Small intestine (tissue), 7 donors: ENCODE data around the gene RPL36. TPM values are rescaled to one million over a fixed set of nuclear protein-coding genes. Genes with fewer than 3 reads are reported as not detected.
A peak's percentile ranks its signal among the peaks of the same experiment; 100 is the strongest.

ENCODE experiments used
- DNase-seq, 2 donors: peaks; one replicate each; pipeline versions ENCODE4 v3.0.0 to v3.0.0-alpha.2; 2013
- FAIRE-seq: peaks from 2 replicates; lab custom pipeline; 2012; peaks lifted over from hg19 to GRCh38; lab: Jason Lieb, UNC
- H3K27ac ChIP-seq, 3 donors: one replicate each; pipeline ENCODE4 v1.5.1; 2013; ENCODE audit warnings: low read length in 2 of 3, mild to moderate bottlenecking in 2 of 3, control low read depth in 1 of 3, inconsistent platforms in 1 of 3, low read depth in 1 of 3, moderate library complexity in 1 of 3
- H3K27me3 ChIP-seq, 3 donors: one replicate each; pipeline ENCODE4 v1.6.1; 2013; ENCODE audit warnings: low read length in 3 of 3, inconsistent platforms in 1 of 3; ENCODE audit not compliant: control insufficient read depth in 3 of 3, insufficient read depth in 3 of 3
- H3K36me3 ChIP-seq, 3 donors: one replicate each; pipeline ENCODE4 v1.6.1; 2013; ENCODE audit warnings: low read length in 3 of 3, inconsistent platforms in 1 of 3, low read depth in 1 of 3, mild to moderate bottlenecking in 1 of 3, moderate library complexity in 1 of 3; ENCODE audit not compliant: control insufficient read depth in 3 of 3, insufficient read depth in 2 of 3
- H3K4me1 ChIP-seq, 3 donors: one replicate each; pipeline ENCODE4 v1.6.1; 2013; ENCODE audit warnings: low read length in 2 of 3, inconsistent platforms in 1 of 3, low read depth in 1 of 3, mild to moderate bottlenecking in 1 of 3, moderate library complexity in 1 of 3; ENCODE audit not compliant: control insufficient read depth in 3 of 3, insufficient read depth in 2 of 3
- H3K4me3 ChIP-seq, 3 donors: one replicate each; pipeline ENCODE4 v1.5.1; 2013; ENCODE audit warnings: low read length in 3 of 3, control low read depth in 1 of 3, inconsistent platforms in 1 of 3, low read depth in 1 of 3, mild to moderate bottlenecking in 1 of 3, moderate library complexity in 1 of 3
- H3K9me3 ChIP-seq, 2 donors: one replicate each; pipeline ENCODE4 v1.6.1; 2013; ENCODE audit warnings: low read depth in 1 of 2, low read length in 1 of 2; ENCODE audit not compliant: control insufficient read depth in 2 of 2, insufficient read depth in 1 of 2
- WGBS, 3 donors: extraction: QIAGEN DNeasy Blood & Tissue Kit; methylation state at CpG; one replicate each; pipeline ENCODE4 v1.1.7; 2013; 5-methylcytosine and 5-hydroxymethylcytosine counted together
- polyA plus RNA-seq, 4 donors: library from polyadenylated mRNA; stranded (reverse) in 3 of 4; unstranded in 1 of 4; fragments of 200-250 nt in 3 of 4; fragments of 120-200 nt in 1 of 4; gene quantifications; one replicate each; pipeline versions ENCODE4 v1.2.1 to v1.2.3, GENCODE V29; 2013
- donor health status: healthy with polysubstance abuse.
- donor health status: control.
- donor health status: control.
- donor health status: Bipolar disorder and iron deficiency.
- donor health status: healthy.

RPL36 gene
- polyA plus RNA-seq, 4 donors, result 945 to 1,946 (median 1,407) TPM

GRCh38 chr19:5646703-5647102 lies 43.4 kb upstream of the RPL36 start:
- Histone ChIP-seq H3K36me3 (peaks cover 23 to 61% (median 37%) of the 10 kb centered on the region in 3 donors), H3K27ac (no peak overlapping the region), H3K4me3 (no peak overlapping the region), H3K4me1 (no peaks in the 10 kb centered on the region), H3K9me3 (no peaks in the 10 kb centered on the region), H3K27me3 (no peaks in the 10 kb centered on the region)
- no peak for DNase-seq
- no peak for FAIRE-seq
- 85 to 92% (median 88%) methylated on average over 4 of the region's 4 CpGs for WGBS, 3 donors

- no peaks in the 10 kb centered on the region for H3K4me1 ChIP-seq
- H3K36me3 ChIP-seq, result peaks cover 24 to 65% (median 40%) of the 10 kb centered on the region in 3 donors
- 89% methylated on average over 9 to 10 of the region's 11 CpGs for WGBS, 3 donors
- H3K4me3 ChIP-seq, result no peak overlapping the region
- H3K27ac ChIP-seq, result no peak overlapping the region
- no peaks in the 10 kb centered on the region for H3K27me3 ChIP-seq
- H3K9me3 ChIP-seq, result no peaks in the 10 kb centered on the region
- no peak for FAIRE-seq
- DNase-seq, result no peak
These were observed 41.6 kb upstream of the RPL36 start for GRCh38 chr19:5648464-5648863.

GRCh38 chr19:5651361-5651760 lies 38.7 kb upstream of the RPL36 start:
- Histone ChIP-seq H3K4me1 (no peaks in the 10 kb centered on the region), H3K9me3 (no peaks in the 10 kb centered on the region), H3K36me3 (peaks cover 27 to 72% (median 39%) of the 10 kb centered on the region in 3 donors), H3K27ac (no peak overlapping the region), H3K27me3 (no peaks in the 10 kb centered on the region), H3K4me3 (no peak overlapping the region)
- FAIRE-seq, result no peak
- WGBS, 3 donors, result 92 to 97% (median 96%) methylated on average over 5 of the region's 5 CpGs
- DNase-seq, result no peak

GRCh38 chr19:5652261-5652660 lies 37.8 kb upstream of the RPL36 start:
- H3K27me3 ChIP-seq, result no peaks in the 10 kb centered on the region
- H3K9me3 ChIP-seq, result no peaks in the 10 kb centered on the region
- no peak overlapping the region for H3K27ac ChIP-seq
- no peak overlapping the region for H3K4me3 ChIP-seq
- no peak for DNase-seq
- FAIRE-seq, result no peak
- H3K36me3 ChIP-seq, result peaks cover 28 to 73% (median 38%) of the 10 kb centered on the region in 3 donors
- 92 to 96% (median 93%) methylated on average over 10 of the region's 10 CpGs for WGBS, 3 donors
- H3K4me1 ChIP-seq, result no peaks in the 10 kb centered on the region

- FAIRE-seq (no peak), DNase-seq (no peak)
- Histone ChIP-seq H3K4me1 (no peaks in the 10 kb centered on the region), H3K36me3 (peaks cover 28 to 90% (median 37%) of the 10 kb centered on the region in 3 donors), H3K4me3 (no peak overlapping the region), H3K9me3 (no peaks in the 10 kb centered on the region), H3K27me3 (no peaks in the 10 kb centered on the region), H3K27ac (no peak overlapping the region)
- 81 to 91% (median 88%) methylated on average over 5 of the region's 5 CpGs for WGBS, 3 donors
These were observed 35.2 kb upstream of the RPL36 start for GRCh38 chr19:5654931-5655330.

- Histone ChIP-seq H3K4me1 (no peaks in the 10 kb centered on the region), H3K36me3 (peaks cover 28 to 88% (median 42%) of the 10 kb centered on the region in 3 donors), H3K4me3 (no peak overlapping the region), H3K27ac (no peak overlapping the region), H3K9me3 (no peaks in the 10 kb centered on the region), H3K27me3 (no peaks in the 10 kb centered on the region)
- no peak for FAIRE-seq
- DNase-seq, result peak; percentile 36 to 83
- WGBS, 3 donors, result 17 to 60% (median 40%) methylated on average over 5 of the region's 5 CpGs
These were observed 34.7 kb upstream of the RPL36 start for GRCh38 chr19:5655412-5655811.

GRCh38 chr19:5661483-5661882 lies 28.6 kb upstream of the RPL36 start:
- DNase-seq (no peak), FAIRE-seq (no peak)
- H3K4me1 ChIP-seq, result no peaks in the 10 kb centered on the region
- no peak overlapping the region for H3K27ac ChIP-seq
- 98 to 99% (median 99%) methylated on average over 42 of the region's 42 CpGs for WGBS, 3 donors
- H3K4me3 ChIP-seq, result no peak overlapping the region
- H3K36me3 ChIP-seq, result peaks cover 32 to 92% (median 61%) of the 10 kb centered on the region in 3 donors
- H3K9me3 ChIP-seq, result no peaks in the 10 kb centered on the region
- no peaks in the 10 kb centered on the region for H3K27me3 ChIP-seq

- FAIRE-seq, result no peak
- Histone ChIP-seq H3K36me3 (peaks cover 38 to 93% (median 63%) of the 10 kb centered on the region in 3 donors), H3K9me3 (no peaks in the 10 kb centered on the region), H3K27ac (no peak overlapping the region), H3K4me3 (no peak overlapping the region), H3K4me1 (no peaks in the 10 kb centered on the region), H3K27me3 (no peaks in the 10 kb centered on the region)
- 93 to 96% (median 93%) methylated on average over 17 of the region's 17 CpGs for WGBS, 3 donors
- no peak for DNase-seq
These were observed 26.2 kb upstream of the RPL36 start for GRCh38 chr19:5663904-5664303.

- FAIRE-seq, result no peak
- Histone ChIP-seq H3K4me3 (no peak overlapping the region), H3K4me1 (no peaks in the 10 kb centered on the region), H3K9me3 (no peaks in the 10 kb centered on the region), H3K36me3 (peaks cover 44 to 93% (median 67%) of the 10 kb centered on the region in 3 donors), H3K27ac (no peak overlapping the region), H3K27me3 (no peaks in the 10 kb centered on the region)
- WGBS, 3 donors, result 77 to 86% (median 85%) methylated on average over 2 of the region's 2 CpGs
- no peak for DNase-seq
These were observed 25.6 kb upstream of the RPL36 start for GRCh38 chr19:5664515-5664914.
